Hepatic stellate cell (primary cell): ENCODE results near the gene MRPL38.
A peak's percentile ranks its signal among the peaks of the same experiment; 100 is the strongest.
"Not testable (repeated sequence)": the region's sequence is repeated elsewhere in the genome, so short reads cannot be mapped to it uniquely, and the experiment has no call there.

Experiments used
- DNase-seq: peaks from one replicate; pipeline ENCODE4 v3.0.0; 2011; ENCODE audit warnings: low spot score

Gene MRPL38

DNA sequence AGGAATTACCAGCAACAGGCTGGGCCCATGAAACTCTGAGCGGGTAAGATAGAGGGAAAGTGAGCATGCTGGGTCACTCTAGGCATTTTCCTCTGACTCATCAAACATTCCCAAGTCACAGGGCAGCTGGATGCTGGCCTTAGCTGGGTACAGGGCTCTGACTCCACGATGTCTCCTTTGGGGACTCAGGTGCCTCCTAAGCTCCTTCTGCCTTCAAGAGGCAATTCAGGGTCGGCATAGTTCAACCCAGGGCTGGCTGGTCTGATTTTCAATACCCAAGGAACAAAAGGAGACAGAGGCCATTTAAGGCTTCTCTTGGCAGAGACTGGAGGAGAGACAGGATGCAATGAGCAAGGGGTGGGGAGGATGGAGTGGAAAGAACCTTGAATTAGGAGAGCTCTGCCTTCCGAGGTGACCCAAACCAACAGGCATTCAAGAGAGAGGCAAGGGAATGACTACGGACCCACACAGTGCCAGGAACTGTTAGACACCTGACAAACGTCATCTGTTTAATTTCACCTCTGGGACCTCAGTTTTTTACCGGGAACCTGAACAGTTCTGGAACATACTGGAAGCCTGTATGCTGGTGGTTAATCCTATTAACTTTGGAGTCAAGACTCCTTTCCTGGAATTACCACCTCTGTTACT, 50.5 kb downstream of the MRPL38 start:
- DNase-seq, result peak; percentile 90

GRCh38 chr17:75853433-75853832, 51.3 kb downstream of the MRPL38 start:
- DNase-seq, result peak; percentile 62

DNA sequence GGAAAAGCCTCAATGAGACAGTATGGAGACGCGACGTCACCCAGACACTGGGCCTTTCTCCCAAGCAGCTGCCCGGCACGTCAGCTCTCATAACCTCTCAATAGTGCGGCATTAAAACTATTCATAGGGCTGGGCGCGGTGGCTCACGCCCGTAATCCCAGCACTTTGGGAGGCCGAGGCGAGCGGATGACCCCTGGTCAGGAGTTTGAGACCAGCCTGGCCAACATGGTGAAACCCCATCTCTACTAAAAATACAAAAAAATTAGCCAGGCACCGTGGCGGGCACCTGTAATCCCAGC, 53.0 kb downstream of the MRPL38 start:
- DNase-seq, result not testable (repeated sequence)

DNA sequence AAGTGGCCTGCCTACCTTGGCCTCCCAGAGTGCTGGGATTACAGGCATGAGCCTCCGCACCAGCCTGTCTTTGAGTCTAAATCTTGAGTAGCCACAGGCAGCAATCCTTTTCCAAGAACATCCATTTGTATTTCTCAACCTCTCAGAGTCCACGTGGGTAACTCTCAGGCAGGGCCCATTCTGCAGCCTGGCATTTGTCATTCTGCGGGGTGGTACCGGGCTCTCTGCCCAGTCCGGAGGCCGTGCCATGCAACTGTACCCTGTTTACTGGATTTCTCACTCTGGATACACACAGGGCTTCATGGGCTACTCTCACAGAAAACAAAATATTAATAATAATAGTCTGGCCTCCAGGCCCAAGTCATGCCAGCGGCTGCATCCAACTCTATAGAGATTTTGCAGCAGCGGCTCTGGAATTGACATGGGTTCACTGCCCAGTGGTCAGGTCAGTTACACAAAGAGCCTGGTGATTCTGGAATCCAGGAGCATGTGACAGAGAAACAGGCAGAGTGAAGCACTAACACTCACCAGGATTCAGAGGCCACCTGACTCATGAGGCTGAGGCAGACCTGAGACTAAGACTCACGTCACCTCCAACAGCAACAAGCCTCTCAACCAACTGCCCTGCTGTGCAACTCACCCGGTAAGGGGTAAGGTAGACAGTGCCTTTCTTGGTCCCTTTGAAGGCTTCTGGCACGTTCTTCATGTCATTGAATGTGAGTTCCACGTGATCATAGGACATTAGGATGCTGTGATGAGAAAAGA, 53.6 kb downstream of the MRPL38 start:
- no peak for DNase-seq

DNA sequence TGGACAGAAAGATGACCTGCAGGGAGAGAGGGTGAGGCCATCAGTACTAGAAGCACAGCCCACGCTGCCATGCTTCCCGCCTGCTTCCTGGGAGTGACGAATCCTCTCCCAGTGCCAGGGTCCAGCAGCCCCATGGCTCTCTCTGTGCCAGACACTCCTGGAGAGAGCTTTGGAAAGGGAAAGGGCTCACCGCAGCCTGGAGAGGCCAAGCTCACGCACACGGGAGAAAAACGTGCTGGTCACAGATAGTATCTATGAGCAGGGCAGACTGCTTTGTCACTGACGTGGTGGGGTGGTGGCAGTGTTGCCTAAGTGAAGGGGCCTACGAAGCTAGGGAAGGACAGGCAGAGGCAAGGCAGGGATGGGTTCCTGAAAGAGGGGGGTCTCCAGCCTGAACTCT, 55.0 kb downstream of the MRPL38 start:
- no peak for DNase-seq

DNA sequence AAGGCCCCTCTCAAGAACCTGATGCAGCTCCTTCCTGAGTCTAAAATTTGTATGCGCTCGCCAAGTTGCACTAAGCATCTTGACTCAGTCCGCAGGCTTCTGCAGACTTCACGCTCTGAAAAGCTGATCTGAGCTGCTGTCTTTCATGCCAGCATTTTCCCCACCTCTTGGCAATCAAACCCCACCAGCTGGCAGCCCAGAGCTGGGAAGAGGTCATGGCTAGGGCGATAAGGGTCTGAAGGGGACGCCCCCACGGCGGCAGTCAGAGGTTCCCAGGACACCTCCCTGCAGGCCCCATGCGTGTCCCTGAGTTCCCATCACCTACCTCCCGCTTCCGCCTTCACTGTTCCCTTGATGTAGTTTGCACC, 55.4 kb downstream of the MRPL38 start:
- DNase-seq, result no peak
